GM23248 (cell line): ENCODE results near the gene STAMBPL1.

Source experiments
- EZH2 ChIP-seq: fragments of 200-600 bp; sonication (generic); IDR thresholded peaks from 2 replicates; pipeline ENCODE4 v1.6.1; 2018; ENCODE audit warnings: antibody characterized with exemption, mild to moderate bottlenecking; ENCODE audit not compliant: insufficient read depth, poor library complexity, severe bottlenecking
- EZH2phosphoT487 ChIP-seq: fragments of 200-600 bp; sonication (generic); IDR thresholded peaks from 2 replicates; pipeline ENCODE4 v1.6.1; 2018; ENCODE audit warnings: antibody characterized with exemption, moderate library complexity, mild to moderate bottlenecking, low read depth; ENCODE audit not compliant: insufficient read depth

GRCh38 chr10:88964869-88965415, 84.9 kb downstream of the STAMBPL1 start:
- no peak for TF ChIP-seq EZH2
- TF ChIP-seq EZH2phosphoT487 = no peak
